ENCODE data around the gene ADAMTSL2. TPM values are rescaled to one million over a fixed set of nuclear protein-coding genes. Genes with fewer than 3 reads are reported as not detected.

Gene ADAMTSL2
- polyA plus RNA-seq, 1 donor (not counting 4 experiments of a cell fraction or from before 2014, with no cell fraction given), result not detected

DNA sequence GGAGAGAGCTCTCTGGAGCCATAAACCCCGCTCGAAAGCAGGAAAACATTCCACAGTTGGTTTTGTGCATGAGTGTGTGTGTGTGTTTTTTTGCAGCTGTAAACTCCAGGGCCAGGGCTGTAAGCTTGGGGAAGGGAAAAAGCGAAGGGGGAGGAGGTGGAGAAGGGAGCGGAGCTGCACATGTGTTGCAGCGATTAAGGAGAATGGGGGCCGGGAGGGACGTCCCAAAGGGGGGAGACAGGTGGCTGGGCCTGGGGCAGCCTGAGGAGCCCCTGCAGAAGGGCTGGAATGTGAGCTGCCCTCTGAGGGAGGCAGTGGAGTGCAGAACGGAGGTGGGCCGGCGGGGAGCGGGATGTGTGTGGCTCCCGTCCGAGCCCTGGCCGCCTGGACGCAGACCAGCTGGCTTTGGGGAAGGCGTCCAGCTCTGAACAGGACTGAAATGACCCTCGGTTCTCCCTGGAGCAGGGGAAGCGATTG is 7.0 kb upstream of the ADAMTSL2 start:
- Histone ChIP-seq H3K27me3 (ENCODE audit: control insufficient read depth, extremely low read depth, insufficient read depth, low read length) (peaks cover 65% of the 10 kb centered on the region), H3K79me2 (ENCODE audit: control insufficient read depth, insufficient read depth, low read length) (no peaks in the 10 kb centered on the region), H2AFZ (ENCODE audit: control insufficient read depth, low read length) (no peak overlapping the region), H3K9me3 (ENCODE audit: control insufficient read depth, low read depth, low read length) (no peaks in the 10 kb centered on the region), H3K4me3 (ENCODE audit: control insufficient read depth in 2 of 3, extremely low read depth in 1 of 3, insufficient read depth in 2 of 3, low read depth in 1 of 3, low read length in 3 of 3) (no peak overlapping the region), H3K9ac (ENCODE audit: control insufficient read depth, extremely low read depth, insufficient read depth, low read length) (no peak overlapping the region), H4K20me1 (ENCODE audit: control insufficient read depth, extremely low read depth, insufficient read depth, low read length) (no peaks in the 10 kb centered on the region), H3K4me1 (ENCODE audit: control insufficient read depth, extremely low read depth, insufficient read depth, low read length) (no peaks in the 10 kb centered on the region), H3K36me3 (ENCODE audit: control insufficient read depth in 2 of 2, extremely low read depth in 1 of 2, insufficient read depth in 2 of 2, low read length in 2 of 2) (no peaks in the 10 kb centered on the region), H3K9me1 (ENCODE audit: control insufficient read depth, extremely low read depth, insufficient read depth, low read length) (no peaks in the 10 kb centered on the region), H3K4me2 (ENCODE audit: control insufficient read depth, extremely low read depth, insufficient read depth, low read depth, low read length) (no peak overlapping the region), H3K27ac (ENCODE audit: control insufficient read depth, insufficient read depth, low read length) (no peak overlapping the region)
- dilution Hi-C loops (cut with MboI; ENCODE audit: extremely low pct_ligation_motif_present, low sequenced_read_pairs), result no loop called here
- FAIRE-seq, result no peak
- DNase-seq (ENCODE audit: low read depth, low spot score), result no peak
- TF ChIP-seq, protein P1, sequence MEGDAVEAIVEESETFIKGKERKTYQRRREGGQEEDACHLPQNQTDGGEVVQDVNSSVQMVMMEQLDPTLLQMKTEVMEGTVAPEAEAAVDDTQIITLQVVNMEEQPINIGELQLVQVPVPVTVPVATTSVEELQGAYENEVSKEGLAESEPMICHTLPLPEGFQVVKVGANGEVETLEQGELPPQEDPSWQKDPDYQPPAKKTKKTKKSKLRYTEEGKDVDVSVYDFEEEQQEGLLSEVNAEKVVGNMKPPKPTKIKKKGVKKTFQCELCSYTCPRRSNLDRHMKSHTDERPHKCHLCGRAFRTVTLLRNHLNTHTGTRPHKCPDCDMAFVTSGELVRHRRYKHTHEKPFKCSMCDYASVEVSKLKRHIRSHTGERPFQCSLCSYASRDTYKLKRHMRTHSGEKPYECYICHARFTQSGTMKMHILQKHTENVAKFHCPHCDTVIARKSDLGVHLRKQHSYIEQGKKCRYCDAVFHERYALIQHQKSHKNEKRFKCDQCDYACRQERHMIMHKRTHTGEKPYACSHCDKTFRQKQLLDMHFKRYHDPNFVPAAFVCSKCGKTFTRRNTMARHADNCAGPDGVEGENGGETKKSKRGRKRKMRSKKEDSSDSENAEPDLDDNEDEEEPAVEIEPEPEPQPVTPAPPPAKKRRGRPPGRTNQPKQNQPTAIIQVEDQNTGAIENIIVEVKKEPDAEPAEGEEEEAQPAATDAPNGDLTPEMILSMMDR (optimal IDR thresholded peaks at IDR 0.05 in 1 of 3, IDR thresholded peaks at IDR 0.05 in 1 of 3, conservative IDR thresholded peaks at IDR 0.05 in 1 of 3; ENCODE audit: extremely low read depth in 1 of 3, insufficient read depth in 2 of 3, low read length in 3 of 3), result no peak
- no peak for TF ChIP-seq EZH2 (IDR thresholded peaks at IDR 0.05; ENCODE audit: low read length)

DNA sequence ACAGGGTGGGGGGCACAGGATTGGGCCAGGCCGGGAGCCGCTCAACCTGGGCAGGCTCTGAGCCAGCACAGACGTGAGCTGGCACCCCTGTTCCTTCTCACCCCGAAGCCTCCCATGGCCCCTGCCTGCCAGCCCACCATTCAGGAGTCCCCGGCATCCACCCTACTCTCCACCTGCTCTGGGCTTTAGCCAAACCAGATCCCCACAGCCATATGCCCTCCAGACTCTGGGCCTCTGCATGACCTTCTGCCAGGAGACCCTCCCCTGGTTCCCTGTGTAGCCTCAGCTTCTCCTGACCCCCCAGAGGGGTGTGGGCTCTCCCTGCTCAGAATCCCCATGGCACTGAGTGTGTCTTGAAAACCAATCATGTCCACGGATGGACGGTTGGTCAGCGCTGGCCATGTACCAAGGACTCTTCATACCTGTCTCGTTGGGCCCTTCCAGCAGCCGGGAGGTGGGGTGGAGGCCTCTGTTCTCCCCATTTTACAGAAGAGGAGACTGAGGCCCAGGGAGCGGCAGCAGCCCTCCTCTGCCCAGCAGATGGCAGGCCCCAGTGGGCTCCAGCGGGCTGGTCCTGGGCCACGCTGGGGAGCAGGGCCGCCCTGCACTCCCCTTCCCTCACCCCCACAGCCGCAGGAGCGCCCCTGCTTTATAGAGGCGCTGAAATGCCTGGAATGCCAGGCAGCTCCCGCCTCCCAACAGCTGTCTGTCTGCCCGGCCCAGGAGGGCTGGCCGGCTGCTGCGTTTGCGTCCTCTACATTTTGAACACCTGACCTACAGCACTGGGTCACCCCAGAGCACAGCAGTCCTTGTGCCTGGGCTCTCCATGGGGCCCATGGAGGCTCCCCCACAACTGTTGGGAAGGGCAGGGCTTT is 6.3 kb upstream of the ADAMTSL2 start:
- no peak for DNase-seq (ENCODE audit: low read depth, low spot score)
- Histone ChIP-seq H2AFZ (ENCODE audit: control insufficient read depth, low read length) (no peak overlapping the region), H4K20me1 (ENCODE audit: control insufficient read depth, extremely low read depth, insufficient read depth, low read length) (no peaks in the 10 kb centered on the region), H3K36me3 (ENCODE audit: control insufficient read depth in 2 of 2, extremely low read depth in 1 of 2, insufficient read depth in 2 of 2, low read length in 2 of 2) (no peaks in the 10 kb centered on the region), H3K9me1 (ENCODE audit: control insufficient read depth, extremely low read depth, insufficient read depth, low read length) (no peaks in the 10 kb centered on the region), H3K27ac (ENCODE audit: control insufficient read depth, insufficient read depth, low read length) (no peak overlapping the region), H3K4me1 (ENCODE audit: control insufficient read depth, extremely low read depth, insufficient read depth, low read length) (no peaks in the 10 kb centered on the region), H3K4me3 (ENCODE audit: control insufficient read depth in 2 of 3, extremely low read depth in 1 of 3, insufficient read depth in 2 of 3, low read depth in 1 of 3, low read length in 3 of 3) (no peak overlapping the region), H3K79me2 (ENCODE audit: control insufficient read depth, insufficient read depth, low read length) (no peaks in the 10 kb centered on the region), H3K27me3 (ENCODE audit: control insufficient read depth, extremely low read depth, insufficient read depth, low read length) (peaks cover 66% of the 10 kb centered on the region), H3K4me2 (ENCODE audit: control insufficient read depth, extremely low read depth, insufficient read depth, low read depth, low read length) (no peak overlapping the region), H3K9ac (ENCODE audit: control insufficient read depth, extremely low read depth, insufficient read depth, low read length) (no peak overlapping the region), H3K9me3 (ENCODE audit: control insufficient read depth, low read depth, low read length) (no peaks in the 10 kb centered on the region)
- FAIRE-seq, result no peak
- TF ChIP-seq EZH2 (IDR thresholded peaks at IDR 0.05; ENCODE audit: low read length), result no peak
- TF ChIP-seq, protein P1 (optimal IDR thresholded peaks at IDR 0.05 in 1 of 3, IDR thresholded peaks at IDR 0.05 in 1 of 3, conservative IDR thresholded peaks at IDR 0.05 in 1 of 3; ENCODE audit: extremely low read depth in 1 of 3, insufficient read depth in 2 of 3, low read length in 3 of 3), result no peak
- dilution Hi-C loops (cut with MboI; ENCODE audit: extremely low pct_ligation_motif_present, low sequenced_read_pairs), result no loop called here
